Body of pancreas (tissue), 4 donors: ENCODE measurements around the gene SLC66A1.

ENCODE experiments used
- POLR2A ChIP-seq, 3 donors: fragments of 450-650 bp; IDR thresholded peaks; one replicate each; pipeline ENCODE4 v1.6.1; 2016; ENCODE audit warnings: antibody characterized with exemption in 3 of 3, mild to moderate bottlenecking in 2 of 3
- TF ChIP-seq, protein P1 (sequence below), 7 experiments: fragments of 450-650 bp in 4 of 7; fragments of 200-600 bp in 3 of 7; sonication (generic) in 3 of 7; IDR thresholded peaks; one replicate each; pipeline ENCODE4 v1.5.1; 2016 to 2019; ENCODE audit warnings: antibody characterized with exemption in 7 of 7

DNA sequence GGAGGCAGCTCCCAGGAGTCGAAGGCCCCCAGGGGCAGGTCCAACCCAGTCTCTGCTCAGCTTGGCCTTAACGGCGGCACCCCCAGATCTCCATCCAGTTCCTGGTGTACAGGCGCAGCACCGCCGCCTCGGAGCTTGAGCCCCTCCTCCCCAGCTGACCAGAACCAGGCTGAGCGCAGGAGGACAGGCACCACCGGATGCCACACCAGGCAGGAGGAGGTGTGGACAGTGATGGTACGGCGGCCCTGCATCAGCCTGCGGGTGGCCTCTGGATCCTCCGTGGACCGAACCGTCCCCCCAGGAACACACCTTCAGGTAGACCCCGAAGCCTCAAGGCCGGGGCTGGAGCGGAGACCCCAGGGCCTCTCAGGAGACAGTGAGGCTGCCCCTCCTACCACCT is 16.4 kb downstream of the SLC66A1 start:
- TF ChIP-seq, protein P1, sequence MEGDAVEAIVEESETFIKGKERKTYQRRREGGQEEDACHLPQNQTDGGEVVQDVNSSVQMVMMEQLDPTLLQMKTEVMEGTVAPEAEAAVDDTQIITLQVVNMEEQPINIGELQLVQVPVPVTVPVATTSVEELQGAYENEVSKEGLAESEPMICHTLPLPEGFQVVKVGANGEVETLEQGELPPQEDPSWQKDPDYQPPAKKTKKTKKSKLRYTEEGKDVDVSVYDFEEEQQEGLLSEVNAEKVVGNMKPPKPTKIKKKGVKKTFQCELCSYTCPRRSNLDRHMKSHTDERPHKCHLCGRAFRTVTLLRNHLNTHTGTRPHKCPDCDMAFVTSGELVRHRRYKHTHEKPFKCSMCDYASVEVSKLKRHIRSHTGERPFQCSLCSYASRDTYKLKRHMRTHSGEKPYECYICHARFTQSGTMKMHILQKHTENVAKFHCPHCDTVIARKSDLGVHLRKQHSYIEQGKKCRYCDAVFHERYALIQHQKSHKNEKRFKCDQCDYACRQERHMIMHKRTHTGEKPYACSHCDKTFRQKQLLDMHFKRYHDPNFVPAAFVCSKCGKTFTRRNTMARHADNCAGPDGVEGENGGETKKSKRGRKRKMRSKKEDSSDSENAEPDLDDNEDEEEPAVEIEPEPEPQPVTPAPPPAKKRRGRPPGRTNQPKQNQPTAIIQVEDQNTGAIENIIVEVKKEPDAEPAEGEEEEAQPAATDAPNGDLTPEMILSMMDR (IDR thresholded peaks at IDR 0.05): no peak
- TF ChIP-seq POLR2A (IDR thresholded peaks at IDR 0.05): no peak
